IgD-negative memory B cell (primary cell): ENCODE measurements around the gene CEP43. TPM values are rescaled to one million over a fixed set of nuclear protein-coding genes. Genes with fewer than 3 reads are reported as not detected.
"Not testable (repeated sequence)": the region's sequence is repeated elsewhere in the genome, so short reads cannot be mapped to it uniquely, and the experiment has no call there.

Experiments used
- H3K27ac Mint-ChIP-seq, 3 donors: one replicate each; pipeline ENCODE4 v1.8.0; 2020 to 2022; ENCODE audit warnings: mild to moderate bottlenecking in 3 of 3, mixed read lengths in 3 of 3, moderate library complexity in 1 of 3
- H3K27me3 Mint-ChIP-seq: one replicate; pipeline ENCODE4 v1.8.0; 2021; ENCODE audit warnings: mixed read lengths
- H3K36me3 Mint-ChIP-seq: one replicate; pipeline ENCODE4 v1.8.0; 2020; ENCODE audit warnings: mild to moderate bottlenecking, mixed read lengths
- H3K4me1 Mint-ChIP-seq, 3 donors: one replicate each; pipeline ENCODE4 v1.8.0; 2020 to 2022; ENCODE audit warnings: mixed read lengths in 3 of 3, mild to moderate bottlenecking in 1 of 3
- H3K4me3 Mint-ChIP-seq, 4 donors: one replicate each; pipeline ENCODE4 v1.8.0; 2020 to 2022; ENCODE audit warnings: mild to moderate bottlenecking in 4 of 4, mixed read lengths in 4 of 4, moderate library complexity in 3 of 4
- H3K9me3 Mint-ChIP-seq, 3 donors: one replicate each; pipeline ENCODE4 v1.8.0; 2020 to 2021; ENCODE audit warnings: mixed read lengths in 3 of 3, mild to moderate bottlenecking in 1 of 3
- polyA plus RNA-seq: library from polyadenylated mRNA; unstranded; fragments of 300-500 nt; fragmentation: Illumina TruSeq; gene quantifications from one replicate; pipeline ENCODE4 v1.2.3, GENCODE V29; 2021

The CEP43 gene, protein sequence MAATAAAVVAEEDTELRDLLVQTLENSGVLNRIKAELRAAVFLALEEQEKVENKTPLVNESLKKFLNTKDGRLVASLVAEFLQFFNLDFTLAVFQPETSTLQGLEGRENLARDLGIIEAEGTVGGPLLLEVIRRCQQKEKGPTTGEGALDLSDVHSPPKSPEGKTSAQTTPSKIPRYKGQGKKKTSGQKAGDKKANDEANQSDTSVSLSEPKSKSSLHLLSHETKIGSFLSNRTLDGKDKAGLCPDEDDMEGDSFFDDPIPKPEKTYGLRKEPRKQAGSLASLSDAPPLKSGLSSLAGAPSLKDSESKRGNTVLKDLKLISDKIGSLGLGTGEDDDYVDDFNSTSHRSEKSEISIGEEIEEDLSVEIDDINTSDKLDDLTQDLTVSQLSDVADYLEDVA
- polyA plus RNA-seq = 4.4 TPM

DNA sequence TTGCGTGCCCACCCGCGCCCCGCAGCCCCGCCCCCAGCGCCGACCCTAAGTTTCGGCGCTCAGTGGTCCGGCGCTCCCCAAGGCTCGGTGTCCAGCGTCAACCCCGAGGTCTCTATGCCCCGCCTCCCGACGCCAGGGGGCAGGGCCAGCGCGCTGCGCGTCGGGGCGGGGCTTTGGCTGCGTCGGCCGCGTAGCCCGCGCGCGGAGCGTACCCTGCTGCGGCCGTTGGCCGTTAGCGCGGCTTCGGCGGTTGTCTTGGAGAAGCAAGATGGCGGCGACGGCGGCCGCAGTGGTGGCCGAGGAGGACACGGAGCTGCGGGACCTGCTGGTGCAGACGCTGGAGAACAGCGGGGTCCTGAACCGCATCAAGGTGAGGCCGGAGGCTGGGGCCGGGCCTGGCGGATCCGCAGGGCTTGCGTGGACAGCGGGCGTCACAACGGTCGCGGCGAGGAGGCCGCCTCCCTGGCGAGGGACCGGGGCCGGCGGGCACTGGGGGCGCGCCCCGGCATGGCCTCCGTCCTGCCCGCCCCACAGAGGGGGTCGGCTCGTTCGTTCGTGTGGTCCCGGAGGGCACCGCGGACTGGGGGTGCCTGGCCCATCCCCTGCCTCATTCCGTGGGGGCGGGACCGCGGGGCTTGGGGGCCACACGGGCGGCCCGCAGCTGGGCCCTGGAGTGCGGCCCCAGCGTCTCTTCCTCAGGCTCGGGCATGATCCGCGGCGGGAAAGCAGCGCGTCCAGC, at the start of gene CEP43:
Gene CEP43, plus strand, starts transcription at position 253 of the 739 bp plus-strand sequence. Its CDS starts 16 bp downstream, at position 269.
- no peaks in the 10 kb centered on the region for H3K36me3 Mint-ChIP-seq

GRCh38 chr6:166949528-166950442, 49.4 kb upstream of the CEP43 start:
- peak overlapping the region; percentile 97 to 98 (median 97) for H3K27ac Mint-ChIP-seq
- H3K9me3 Mint-ChIP-seq = no peaks in the 10 kb centered on the region
- H3K4me3 Mint-ChIP-seq = peak overlapping the region; percentile 83 to 98 (median 96)
- peaks cover 17 to 55% (median 49%) of the 10 kb centered on the region in 3 donors for H3K4me1 Mint-ChIP-seq
- peaks cover 7% of the 10 kb centered on the region for H3K36me3 Mint-ChIP-seq
- no peaks in the 10 kb centered on the region for H3K27me3 Mint-ChIP-seq

More for the DNA sequence above, at the start of gene CEP43:
- Mint-ChIP-seq H3K4me1 (peaks cover 24 to 28% (median 26%) of the 10 kb centered on the region in 3 donors), H3K4me3 (peak within 1 kb of the TSS; percentile 89 to 96 (median 94)), H3K27me3 (no peaks in the 10 kb centered on the region), H3K9me3 (no peaks in the 10 kb centered on the region), H3K27ac (peak within 1 kb of the TSS; percentile 59 to 83 (median 67))

DNA sequence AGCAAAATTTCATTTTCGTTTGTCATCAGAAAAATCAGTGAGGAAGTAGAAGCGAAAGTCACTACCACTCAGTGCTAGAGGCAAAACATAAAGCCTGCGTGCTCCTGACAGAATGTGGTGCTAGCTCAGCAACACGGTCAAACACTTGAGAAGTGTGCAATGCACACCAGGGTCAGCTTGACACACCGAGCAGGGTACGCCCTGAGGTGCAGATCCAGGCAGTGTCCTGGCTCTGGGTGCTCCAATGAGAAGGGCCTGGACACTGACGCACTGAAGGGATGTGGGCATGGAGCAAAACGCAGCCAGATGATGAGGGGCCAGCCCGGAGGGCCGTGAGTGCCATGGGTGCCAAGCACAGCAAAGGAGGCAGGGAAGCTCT, 48.8 kb upstream of the CEP43 start:
- Mint-ChIP-seq H3K9me3 (no peaks in the 10 kb centered on the region), H3K36me3 (peaks cover 8% of the 10 kb centered on the region), H3K27ac (peak overlapping the region; percentile 97 to 98 (median 97)), H3K4me3 (peak overlapping the region; percentile 83 to 98 (median 96)), H3K4me1 (peaks cover 21 to 58% (median 54%) of the 10 kb centered on the region in 3 donors), H3K27me3 (no peaks in the 10 kb centered on the region)

GRCh38 chr6:166950892-166951669, 48.1 kb upstream of the CEP43 start:
- H3K27ac Mint-ChIP-seq = peak overlapping the region; percentile 97 to 98 (median 97)
- not testable (repeated sequence) for H3K27me3 Mint-ChIP-seq

DNA sequence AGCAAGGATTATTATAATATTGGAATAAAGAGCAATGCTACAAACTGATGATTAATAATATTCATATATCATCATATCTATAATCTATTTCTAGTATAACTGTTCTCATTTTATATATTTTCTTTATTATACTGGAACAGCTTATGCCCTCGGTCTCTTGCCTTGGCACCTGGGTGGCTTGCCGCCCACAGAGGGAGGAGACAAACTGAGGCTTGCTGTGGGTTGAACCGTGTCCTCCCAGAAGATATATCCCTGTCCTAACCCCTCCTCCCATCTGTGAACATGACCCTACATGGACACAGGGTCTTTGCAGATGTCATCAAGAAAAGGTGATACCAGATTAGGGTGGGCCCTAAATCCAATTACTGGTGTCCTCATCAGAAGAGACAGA, 47.5 kb upstream of the CEP43 start:
- peaks cover 8% of the 10 kb centered on the region for H3K36me3 Mint-ChIP-seq

More at GRCh38 chr6:166950892-166951669, 48.1 kb upstream of the CEP43 start:
- H3K4me1 Mint-ChIP-seq = peaks cover 21 to 58% (median 54%) of the 10 kb centered on the region in 3 donors
- not testable (repeated sequence) for H3K9me3 Mint-ChIP-seq, H3K36me3 Mint-ChIP-seq
- H3K4me3 Mint-ChIP-seq = peak overlapping the region; percentile 83 to 98 (median 96)

GRCh38 chr6:166952121-166952520, 47.1 kb upstream of the CEP43 start:
- Mint-ChIP-seq H3K4me1 (peaks cover 21 to 58% (median 54%) of the 10 kb centered on the region in 3 donors), H3K27me3 (no peaks in the 10 kb centered on the region), H3K4me3 (peak overlapping the region in 3 of 4 donors; percentile 52 to 98 (median 65)), H3K27ac (peak overlapping the region; percentile 88 to 98 (median 97)), H3K36me3 (peaks cover 8% of the 10 kb centered on the region), H3K9me3 (no peaks in the 10 kb centered on the region)

More for the DNA sequence above, 47.5 kb upstream of the CEP43 start:
- H3K4me1 Mint-ChIP-seq = peaks cover 21 to 58% (median 54%) of the 10 kb centered on the region in 3 donors
- H3K27me3 Mint-ChIP-seq = no peaks in the 10 kb centered on the region
- peak overlapping the region in 3 of 4 donors; percentile 93 to 98 (median 98) for H3K4me3 Mint-ChIP-seq
- peak overlapping the region; percentile 97 to 98 (median 97) for H3K27ac Mint-ChIP-seq
- H3K9me3 Mint-ChIP-seq = no peaks in the 10 kb centered on the region

GRCh38 chr6:166952567-166953486, 46.4 kb upstream of the CEP43 start:
- Mint-ChIP-seq H3K27ac (peak overlapping the region; percentile 89 to 98 (median 97)), H3K27me3 (no peaks in the 10 kb centered on the region), H3K36me3 (peaks cover 8% of the 10 kb centered on the region), H3K4me1 (peaks cover 27 to 62% (median 51%) of the 10 kb centered on the region in 3 donors), H3K9me3 (no peaks in the 10 kb centered on the region), H3K4me3 (peak overlapping the region; percentile 38 to 98 (median 61))

DNA sequence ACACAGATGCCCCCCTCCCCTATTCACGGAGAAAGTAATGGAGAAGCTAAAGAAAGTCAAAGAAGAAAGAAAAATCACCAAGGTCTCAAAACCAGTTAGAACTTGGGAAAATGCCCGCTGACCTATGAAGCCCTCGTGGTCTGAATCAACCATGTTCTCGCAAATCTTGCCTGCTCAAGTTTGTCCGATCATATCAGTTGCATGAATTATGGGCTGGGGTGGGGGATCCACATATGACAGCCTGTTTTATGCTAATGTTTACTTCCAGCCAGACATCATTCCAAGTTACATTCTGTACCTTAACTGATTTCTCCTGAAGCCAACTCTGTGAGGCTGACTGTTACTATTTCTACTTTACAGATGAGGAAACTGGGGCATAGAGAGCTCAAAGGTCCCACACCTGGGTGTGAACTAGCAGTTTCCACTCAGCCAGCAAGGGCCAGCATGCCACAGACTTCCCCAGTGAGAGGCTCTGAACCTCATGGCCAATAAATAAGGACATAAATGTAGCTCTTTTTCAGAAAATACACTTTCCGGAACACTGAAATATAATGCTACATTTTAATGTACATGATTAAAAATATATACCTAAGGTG, 45.0 kb upstream of the CEP43 start:
- Mint-ChIP-seq H3K9me3 (no peaks in the 10 kb centered on the region), H3K27ac (peak overlapping the region; percentile 89 to 99 (median 98)), H3K27me3 (no peaks in the 10 kb centered on the region), H3K36me3 (peaks cover 8% of the 10 kb centered on the region), H3K4me1 (peaks cover 41 to 69% (median 61%) of the 10 kb centered on the region in 3 donors), H3K4me3 (peak overlapping the region; percentile 54 to 98 (median 96))

DNA sequence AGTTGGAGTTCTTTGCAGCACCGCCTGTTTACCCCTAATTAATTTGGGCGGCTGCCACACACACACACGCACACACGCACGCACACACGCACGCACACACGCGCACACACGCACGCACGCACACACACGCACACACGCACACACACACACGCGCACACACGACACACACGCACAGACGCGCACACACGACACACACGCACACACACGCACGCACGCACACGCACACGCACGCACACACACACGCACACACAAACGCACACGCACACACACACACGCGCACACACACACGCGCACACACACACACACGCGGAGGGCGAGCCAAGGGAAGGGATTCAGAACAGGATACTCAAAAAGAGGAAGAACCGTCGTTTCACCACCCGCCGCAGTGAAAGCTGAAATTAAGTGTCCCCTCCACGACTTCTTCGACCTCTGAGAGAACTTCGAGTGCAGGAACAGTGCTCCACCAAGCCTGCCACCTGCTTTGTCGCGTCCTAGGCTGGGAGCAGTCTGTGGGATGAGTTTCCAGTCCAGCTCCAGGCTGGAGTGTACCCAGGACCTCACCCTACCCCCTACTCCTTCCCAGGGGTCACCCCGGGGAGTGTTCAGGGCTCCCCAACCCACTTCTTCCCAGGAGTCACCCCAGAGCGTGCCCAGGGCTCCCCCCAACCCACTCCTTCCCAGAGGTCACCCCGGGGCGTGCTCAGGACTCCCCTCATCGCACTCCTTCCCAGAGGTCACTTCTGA, 43.9 kb upstream of the CEP43 start:
- no peaks in the 10 kb centered on the region for H3K27me3 Mint-ChIP-seq
- H3K36me3 Mint-ChIP-seq = peaks cover 5% of the 10 kb centered on the region
- peak overlapping the region; percentile 97 to 99 (median 98) for H3K27ac Mint-ChIP-seq
- peaks cover 46 to 71% (median 61%) of the 10 kb centered on the region in 3 donors for H3K4me1 Mint-ChIP-seq
- no peaks in the 10 kb centered on the region for H3K9me3 Mint-ChIP-seq
- H3K4me3 Mint-ChIP-seq = peak overlapping the region; percentile 95 to 98 (median 97)

- peak overlapping the region; percentile 95 to 98 (median 97) for H3K4me3 Mint-ChIP-seq
- no peaks in the 10 kb centered on the region for H3K9me3 Mint-ChIP-seq
- peak overlapping the region; percentile 47 to 100 (median 100) for H3K27ac Mint-ChIP-seq
- peaks cover 42 to 69% (median 59%) of the 10 kb centered on the region in 3 donors for H3K4me1 Mint-ChIP-seq
- H3K36me3 Mint-ChIP-seq = peaks cover 2% of the 10 kb centered on the region
- no peaks in the 10 kb centered on the region for H3K27me3 Mint-ChIP-seq
Observed at GRCh38 chr6:166955865-166956443, 43.2 kb upstream of the CEP43 start.

GRCh38 chr6:166956444-166957086, 42.6 kb upstream of the CEP43 start, which contains the start of gene RNASET2:
Gene RNASET2, minus strand, starts transcription at chr6:166956550. Its CDS starts 368 bp downstream, at chr6:166956182.
- peak within 1 kb of the TSS; percentile 100 for H3K27ac Mint-ChIP-seq
- no peaks in the 10 kb centered on the region for H3K9me3 Mint-ChIP-seq
- H3K4me1 Mint-ChIP-seq = peaks cover 42 to 64% (median 54%) of the 10 kb centered on the region in 3 donors
- H3K4me3 Mint-ChIP-seq = peak within 1 kb of the TSS; percentile 95 to 98 (median 97)
- H3K36me3 Mint-ChIP-seq = peaks cover 2% of the 10 kb centered on the region
- no peaks in the 10 kb centered on the region for H3K27me3 Mint-ChIP-seq
